BJ (cell line): Measurements from ENCODE around the gene C10orf143. TPM values are rescaled to one million over a fixed set of nuclear protein-coding genes. Genes with fewer than 3 reads are reported as not detected.

ENCODE experiments used
- CTCF ChIA-PET: fragments of 350-600 bp; formaldehyde crosslinking; extraction: SDS; loops from one replicate; lab custom pipeline; 2021; ENCODE audit warnings: antibody characterized with exemption, inconsistent platforms; lab: Yijun Ruan, JAX
- POLR2A ChIA-PET: fragments of 300-600 bp; sonication (Branson Sonifier 250); formaldehyde crosslinking; extraction: SDS; loops from one replicate; lab custom pipeline; 2021; ENCODE audit warnings: antibody characterized with exemption; lab: Charles Lee
- DNase-seq: peaks from one replicate; pipeline ENCODE4 v3.0.0-alpha.2; 2011; ENCODE audit warnings: low read depth
- H3K27me3 ChIP-seq: 2 replicates; pipeline ENCODE4 v1.6.0; 2011; ENCODE audit warnings: low read length; ENCODE audit not compliant: control insufficient read depth, insufficient read depth
- H3K36me3 ChIP-seq: 2 replicates; pipeline ENCODE4 v1.5.1; 2011; ENCODE audit warnings: low read length; ENCODE audit not compliant: control insufficient read depth, insufficient read depth
- H3K4me3 ChIP-seq: 2 replicates; pipeline ENCODE4 v1.5.1; 2011; ENCODE audit warnings: low read depth, mild to moderate bottlenecking, control low read depth, low read length
- polyA plus RNA-seq: library from polyadenylated mRNA; depleted of rRNA; stranded (reverse); fragments of >200 nt; gene quantifications from 2 replicates; pipeline ENCODE4 v1.2.3, GENCODE V29; 2011
- TF ChIP-seq, protein P1 (sequence below): IDR thresholded peaks from 2 replicates; pipeline ENCODE4 v1.5.1; 2011; ENCODE audit warnings: low read depth, mild to moderate bottlenecking, control low read depth, inconsistent platforms, low read length, moderate library complexity; ENCODE audit not compliant: insufficient read depth

Gene C10orf143
- polyA plus RNA-seq, 1 experiment = 2.0 TPM

DNA sequence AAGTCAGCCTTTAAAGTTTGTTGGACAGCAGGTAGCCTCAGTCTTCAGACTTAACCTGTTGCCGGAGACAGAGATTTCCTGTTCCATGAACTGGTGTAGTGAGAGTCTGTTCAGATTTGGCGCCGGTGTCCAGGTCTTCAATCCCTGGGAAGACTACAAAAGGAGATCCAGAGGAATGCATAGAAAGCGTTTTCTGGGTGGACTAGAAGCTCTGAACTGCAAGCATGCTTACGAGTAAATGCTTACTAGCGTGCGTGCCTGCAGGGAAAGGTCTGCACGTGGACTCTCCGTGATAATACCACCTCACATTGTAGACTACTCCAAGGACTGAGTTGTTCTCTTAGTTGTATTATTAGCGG, 26.4 kb upstream of the C10orf143 start:
- Histone ChIP-seq H3K4me3 (peak overlapping the region; percentile 88), H3K36me3 (no peaks in the 10 kb centered on the region; the same call in 1 of the 2 replicates), H3K27me3 (no peaks in the 10 kb centered on the region)
- POLR2A ChIA-PET = interaction anchor here (1.1 kb wide), 1 partner anchor 26 kb away, joined by 3 read pairs; no protein-coding TSS in a partner anchor
- DNase-seq = no peak
- TF ChIP-seq, protein P1, sequence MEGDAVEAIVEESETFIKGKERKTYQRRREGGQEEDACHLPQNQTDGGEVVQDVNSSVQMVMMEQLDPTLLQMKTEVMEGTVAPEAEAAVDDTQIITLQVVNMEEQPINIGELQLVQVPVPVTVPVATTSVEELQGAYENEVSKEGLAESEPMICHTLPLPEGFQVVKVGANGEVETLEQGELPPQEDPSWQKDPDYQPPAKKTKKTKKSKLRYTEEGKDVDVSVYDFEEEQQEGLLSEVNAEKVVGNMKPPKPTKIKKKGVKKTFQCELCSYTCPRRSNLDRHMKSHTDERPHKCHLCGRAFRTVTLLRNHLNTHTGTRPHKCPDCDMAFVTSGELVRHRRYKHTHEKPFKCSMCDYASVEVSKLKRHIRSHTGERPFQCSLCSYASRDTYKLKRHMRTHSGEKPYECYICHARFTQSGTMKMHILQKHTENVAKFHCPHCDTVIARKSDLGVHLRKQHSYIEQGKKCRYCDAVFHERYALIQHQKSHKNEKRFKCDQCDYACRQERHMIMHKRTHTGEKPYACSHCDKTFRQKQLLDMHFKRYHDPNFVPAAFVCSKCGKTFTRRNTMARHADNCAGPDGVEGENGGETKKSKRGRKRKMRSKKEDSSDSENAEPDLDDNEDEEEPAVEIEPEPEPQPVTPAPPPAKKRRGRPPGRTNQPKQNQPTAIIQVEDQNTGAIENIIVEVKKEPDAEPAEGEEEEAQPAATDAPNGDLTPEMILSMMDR = no peak
- CTCF ChIA-PET = interaction anchor here (0.6 to 2.4 kb wide), 2 partner anchors 10 to 14 kb away, joined by 3 to 14 read pairs; no protein-coding TSS in a partner anchor

DNA sequence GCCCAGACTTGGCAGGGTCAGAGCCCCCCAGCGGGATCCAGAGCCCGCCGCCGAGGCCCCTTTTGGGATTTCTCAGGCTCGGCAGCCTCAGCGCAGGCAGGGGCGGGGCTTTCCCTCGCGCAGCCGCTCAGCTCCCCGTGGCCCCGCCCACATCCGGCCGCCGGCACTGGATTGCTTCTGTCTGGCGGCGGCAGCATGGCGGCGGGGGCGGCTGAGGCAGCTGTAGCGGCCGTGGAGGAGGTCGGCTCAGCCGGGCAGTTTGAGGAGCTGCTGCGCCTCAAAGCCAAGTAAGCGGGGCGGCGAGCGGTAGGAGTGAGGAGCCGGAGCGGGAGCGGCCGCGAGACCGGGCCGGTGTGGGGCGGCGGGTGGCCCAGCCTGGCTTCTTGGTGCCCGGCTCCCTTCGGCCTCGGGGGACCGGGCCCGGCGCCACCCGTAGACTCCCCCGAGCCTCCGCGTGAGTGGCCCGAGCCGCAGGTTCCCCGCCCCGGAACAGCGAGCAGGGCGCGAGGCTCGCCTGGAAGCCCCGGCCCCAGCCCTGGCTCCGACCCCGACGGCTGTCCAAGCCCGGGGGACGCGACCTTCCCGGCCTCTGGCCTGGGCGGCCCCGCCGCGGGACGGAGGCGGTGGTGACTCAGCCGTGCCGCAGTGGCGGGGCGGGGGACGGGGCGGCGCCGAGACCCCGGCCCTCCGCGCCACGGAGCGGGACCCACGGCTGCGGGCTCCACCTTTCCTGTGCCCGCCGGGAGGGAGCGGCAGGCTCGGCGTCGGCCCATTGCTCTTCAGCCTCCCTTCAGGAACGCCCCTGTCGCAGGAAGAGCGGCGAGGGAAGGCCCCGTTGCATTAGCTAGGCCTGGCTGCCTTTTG, 25.8 kb upstream of the C10orf143 start, which contains the start of gene GLRX3:
Gene GLRX3, plus strand, starts transcription at position 166 of the 864 bp plus-strand sequence. Its CDS starts 30 bp downstream, at position 196.
- ChIA-PET POLR2A (interaction anchor here (1.0 kb wide), 1 partner anchor 26 kb away, joined by 4 read pairs; the partner anchor contains the start of gene C10orf143), CTCF (interaction anchor here (1.0 to 2.4 kb wide), 3 partner anchors 9 to 26 kb away, joined by 3 to 14 read pairs (median 4); partner anchors contain the start of gene C10orf143)
- Histone ChIP-seq H3K36me3 (no peaks in the 10 kb centered on the region; the same call in 1 of the 2 replicates), H3K27me3 (no peaks in the 10 kb centered on the region), H3K4me3 (peak within 1 kb of the TSS; percentile 88)
- no peak for DNase-seq
- TF ChIP-seq, protein P1 = no peak

DNA sequence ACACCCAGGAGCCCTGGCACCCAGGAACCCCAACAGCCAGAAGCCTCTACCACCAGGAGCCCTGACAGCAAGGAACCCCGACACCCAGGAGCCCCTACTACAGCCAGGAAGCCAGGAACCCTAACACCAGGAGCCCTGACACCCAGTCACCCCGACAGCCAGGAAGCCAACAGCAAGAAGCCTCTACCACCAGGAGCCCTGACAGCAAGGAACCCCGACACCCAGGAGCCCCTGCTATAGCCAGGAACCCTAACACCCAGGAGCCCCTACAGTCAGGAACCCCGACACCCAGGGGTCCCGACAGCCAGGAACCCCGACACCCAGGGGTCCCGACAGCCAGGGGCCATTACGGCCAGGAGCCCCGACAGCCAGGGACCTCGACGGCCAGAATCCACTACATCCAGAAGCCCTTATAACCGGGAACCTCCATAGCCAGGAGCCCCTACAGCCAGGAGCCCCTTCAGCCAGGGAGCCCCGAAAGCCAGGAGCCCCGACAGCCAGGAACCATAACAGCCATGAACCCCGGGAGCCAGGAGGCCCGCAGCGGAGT, 25.1 kb upstream of the C10orf143 start:
- H3K36me3 ChIP-seq = no peaks in the 10 kb centered on the region; the same call in 1 of the 2 replicates
- H3K27me3 ChIP-seq = no peaks in the 10 kb centered on the region
- TF ChIP-seq, protein P1 = no peak
- H3K4me3 ChIP-seq = peak overlapping the region; percentile 88
- ChIA-PET POLR2A (interaction anchor here (1.0 kb wide), 1 partner anchor 25 kb away, joined by 4 read pairs; the partner anchor contains the start of gene C10orf143), CTCF (interaction anchor here (1.0 to 2.4 kb wide), 3 partner anchors 8 to 26 kb away, joined by 3 to 14 read pairs (median 4); partner anchors contain the start of gene C10orf143)
- no peak for DNase-seq

DNA sequence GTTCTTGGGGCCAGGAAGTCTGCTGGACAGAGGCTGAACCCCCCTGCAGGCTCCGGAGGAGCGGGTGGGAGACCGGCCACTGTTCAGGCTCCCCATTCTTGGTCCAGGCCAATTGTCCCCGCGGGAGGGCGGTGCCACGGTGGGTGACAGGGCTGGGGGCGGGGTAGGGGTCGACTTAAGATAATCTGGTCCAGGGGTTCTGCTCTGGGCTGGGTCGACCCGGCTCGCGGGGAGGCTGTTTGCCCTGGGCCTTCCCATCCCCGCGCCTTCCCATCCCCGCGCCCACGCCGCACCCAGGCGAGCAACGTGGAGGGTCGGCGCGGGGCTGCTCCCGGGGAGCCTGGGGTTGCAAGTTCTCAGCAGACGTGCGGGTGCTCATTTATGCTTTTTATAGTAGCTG, 18.3 kb upstream of the C10orf143 start:
- no peak for DNase-seq
- CTCF ChIA-PET = interaction anchor here (1.0 to 4.6 kb wide), 7 partner anchors 13 to 1917 kb away, joined by 3 to 32 read pairs (median 4); partner anchors contain the start of gene C10orf143
- Histone ChIP-seq H3K36me3 (no peaks in the 10 kb centered on the region), H3K4me3 (no peak overlapping the region), H3K27me3 (peaks cover 3% of the 10 kb centered on the region; the same call in 1 of the 2 replicates)
- TF ChIP-seq, protein P1 = no peak
- POLR2A ChIA-PET = no interaction called here
